DOHH2 (cell line): Measurements from ENCODE around the gene C8G.

ENCODE experiments used
- EZH2phosphoT487 ChIP-seq: fragments of 200-600 bp; sonication (generic); IDR thresholded peaks from 2 replicates; pipeline ENCODE4 v1.6.1; 2017; ENCODE audit warnings: borderline replicate concordance, mild to moderate bottlenecking, antibody characterized with exemption, low read length, moderate library complexity, mixed read lengths
- TF ChIP-seq, protein P1 (sequence below): fragments of 200-600 bp; sonication (generic); IDR thresholded peaks from one replicate; pipeline ENCODE4 v1.5.1; 2014; ENCODE audit warnings: antibody characterized with exemption, mild to moderate bottlenecking, low read depth, low read length; ENCODE audit not compliant: poor library complexity, severe bottlenecking

DNA sequence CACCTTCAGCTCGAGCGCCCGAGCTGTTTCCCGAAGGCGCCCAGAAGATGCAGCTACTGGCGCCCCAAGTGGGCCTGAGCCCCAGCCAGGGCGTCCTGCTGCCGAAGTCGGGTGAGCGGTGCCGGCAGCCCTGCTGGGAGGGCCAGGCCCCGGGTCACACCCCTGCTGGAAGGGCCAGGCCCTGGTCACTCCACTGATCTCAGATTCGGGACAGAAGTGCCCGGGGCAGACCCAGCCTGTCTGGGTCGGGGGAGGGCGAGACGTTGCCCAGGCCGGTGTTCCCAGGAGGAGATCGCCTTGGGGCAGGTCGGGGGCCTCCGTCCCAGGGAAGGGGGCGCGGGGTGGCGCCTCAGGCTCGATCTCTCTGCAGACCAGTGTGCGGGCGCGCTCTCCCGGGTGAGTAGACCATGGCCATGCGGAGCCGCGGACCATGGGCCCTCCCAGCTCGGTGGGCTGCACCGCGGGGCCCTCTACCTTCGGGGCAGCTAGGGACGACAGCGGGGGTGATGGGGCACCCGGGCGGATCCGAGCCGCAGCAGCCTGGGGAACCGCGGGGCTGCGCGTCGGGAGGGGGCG lies 40.1 kb downstream of the C8G start:
- TF ChIP-seq, protein P1, sequence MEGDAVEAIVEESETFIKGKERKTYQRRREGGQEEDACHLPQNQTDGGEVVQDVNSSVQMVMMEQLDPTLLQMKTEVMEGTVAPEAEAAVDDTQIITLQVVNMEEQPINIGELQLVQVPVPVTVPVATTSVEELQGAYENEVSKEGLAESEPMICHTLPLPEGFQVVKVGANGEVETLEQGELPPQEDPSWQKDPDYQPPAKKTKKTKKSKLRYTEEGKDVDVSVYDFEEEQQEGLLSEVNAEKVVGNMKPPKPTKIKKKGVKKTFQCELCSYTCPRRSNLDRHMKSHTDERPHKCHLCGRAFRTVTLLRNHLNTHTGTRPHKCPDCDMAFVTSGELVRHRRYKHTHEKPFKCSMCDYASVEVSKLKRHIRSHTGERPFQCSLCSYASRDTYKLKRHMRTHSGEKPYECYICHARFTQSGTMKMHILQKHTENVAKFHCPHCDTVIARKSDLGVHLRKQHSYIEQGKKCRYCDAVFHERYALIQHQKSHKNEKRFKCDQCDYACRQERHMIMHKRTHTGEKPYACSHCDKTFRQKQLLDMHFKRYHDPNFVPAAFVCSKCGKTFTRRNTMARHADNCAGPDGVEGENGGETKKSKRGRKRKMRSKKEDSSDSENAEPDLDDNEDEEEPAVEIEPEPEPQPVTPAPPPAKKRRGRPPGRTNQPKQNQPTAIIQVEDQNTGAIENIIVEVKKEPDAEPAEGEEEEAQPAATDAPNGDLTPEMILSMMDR: no peak
- no peak for TF ChIP-seq EZH2phosphoT487
